Measurements from ENCODE around the gene BAZ1A.

GRCh38 chr14:34912182-34912581, 37.0 kb upstream of the BAZ1A start:
- TF ChIP-seq CTCF (IDR thresholded peaks at IDR 0.05) (no peak), TEAD4 (CRISPR knock-in tag; IDR thresholded peaks at IDR 0.05) (no peak), NR2C2 (CRISPR knock-in tag; IDR thresholded peaks at IDR 0.05) (no peak)
- TF ChIP-seq, protein P1, sequence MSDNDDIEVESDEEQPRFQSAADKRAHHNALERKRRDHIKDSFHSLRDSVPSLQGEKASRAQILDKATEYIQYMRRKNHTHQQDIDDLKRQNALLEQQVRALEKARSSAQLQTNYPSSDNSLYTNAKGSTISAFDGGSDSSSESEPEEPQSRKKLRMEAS (CRISPR knock-in tag; IDR thresholded peaks at IDR 0.05) = no peak

Measured in WTC11 (cell line).